Glutamatergic neuron (in vitro differentiated cells): ENCODE results near the gene PDE6A. TPM values are rescaled to one million over a fixed set of nuclear protein-coding genes. Genes with fewer than 3 reads are reported as not detected.

Experiments used
- DNase-seq: peaks from one replicate; pipeline ENCODE4 v3.0.0; 2022
- H3K27ac Mint-ChIP-seq: one replicate; pipeline ENCODE4 v1.8.0; 2020; ENCODE audit warnings: mild to moderate bottlenecking, mixed read lengths, inconsistent platforms; ENCODE audit not compliant: unreplicated experiment
- H3K27me3 Mint-ChIP-seq: one replicate; pipeline ENCODE4 v1.8.0; 2020; ENCODE audit warnings: mild to moderate bottlenecking, moderate library complexity, mixed read lengths, inconsistent platforms; ENCODE audit not compliant: unreplicated experiment
- H3K36me3 Mint-ChIP-seq: one replicate; pipeline ENCODE4 v1.8.0; 2020; ENCODE audit warnings: mild to moderate bottlenecking, mixed read lengths, inconsistent platforms; ENCODE audit not compliant: unreplicated experiment
- H3K4me1 Mint-ChIP-seq: one replicate; pipeline ENCODE4 v1.8.0; 2020; ENCODE audit warnings: mild to moderate bottlenecking, low read depth, mixed read lengths, inconsistent platforms; ENCODE audit not compliant: unreplicated experiment
- H3K4me3 Mint-ChIP-seq: one replicate; pipeline ENCODE4 v1.8.0; 2020; ENCODE audit warnings: mild to moderate bottlenecking, mixed read lengths, inconsistent platforms; ENCODE audit not compliant: unreplicated experiment
- H3K9me3 Mint-ChIP-seq: one replicate; pipeline ENCODE4 v1.8.0; 2020; ENCODE audit warnings: mild to moderate bottlenecking, moderate library complexity, mixed read lengths, inconsistent platforms; ENCODE audit not compliant: unreplicated experiment
- total RNA-seq: library from RNA; stranded (reverse); fragmentation: NEBNext Ultra II Directional; extraction: Animal tissue kit (Norgen Biotek cat#: 25700); gene quantifications from one replicate; pipeline ENCODE4 v1.2.1, GENCODE V29; 2021; ENCODE audit not compliant: unreplicated experiment
- TF ChIP-seq, protein P1 (sequence below): fragments of 200-600 bp; sonication (generic); IDR thresholded peaks from one replicate; pipeline ENCODE4 v1.5.0; 2021; ENCODE audit not compliant: partially characterized antibody, unreplicated experiment

The PDE6A gene
- total RNA-seq, 1 donor from 2014 or later: not detected

- H3K36me3 Mint-ChIP-seq: no peaks in the 10 kb centered on the region
- no peaks in the 10 kb centered on the region for H3K27me3 Mint-ChIP-seq
- no peak overlapping the region for H3K27ac Mint-ChIP-seq
- no peak overlapping the region for H3K4me3 Mint-ChIP-seq
- no peak for DNase-seq
- TF ChIP-seq, protein P1, sequence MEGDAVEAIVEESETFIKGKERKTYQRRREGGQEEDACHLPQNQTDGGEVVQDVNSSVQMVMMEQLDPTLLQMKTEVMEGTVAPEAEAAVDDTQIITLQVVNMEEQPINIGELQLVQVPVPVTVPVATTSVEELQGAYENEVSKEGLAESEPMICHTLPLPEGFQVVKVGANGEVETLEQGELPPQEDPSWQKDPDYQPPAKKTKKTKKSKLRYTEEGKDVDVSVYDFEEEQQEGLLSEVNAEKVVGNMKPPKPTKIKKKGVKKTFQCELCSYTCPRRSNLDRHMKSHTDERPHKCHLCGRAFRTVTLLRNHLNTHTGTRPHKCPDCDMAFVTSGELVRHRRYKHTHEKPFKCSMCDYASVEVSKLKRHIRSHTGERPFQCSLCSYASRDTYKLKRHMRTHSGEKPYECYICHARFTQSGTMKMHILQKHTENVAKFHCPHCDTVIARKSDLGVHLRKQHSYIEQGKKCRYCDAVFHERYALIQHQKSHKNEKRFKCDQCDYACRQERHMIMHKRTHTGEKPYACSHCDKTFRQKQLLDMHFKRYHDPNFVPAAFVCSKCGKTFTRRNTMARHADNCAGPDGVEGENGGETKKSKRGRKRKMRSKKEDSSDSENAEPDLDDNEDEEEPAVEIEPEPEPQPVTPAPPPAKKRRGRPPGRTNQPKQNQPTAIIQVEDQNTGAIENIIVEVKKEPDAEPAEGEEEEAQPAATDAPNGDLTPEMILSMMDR: no peak
- no peaks in the 10 kb centered on the region for H3K9me3 Mint-ChIP-seq
- no peaks in the 10 kb centered on the region for H3K4me1 Mint-ChIP-seq
These were observed 14.4 kb downstream of the PDE6A start for GRCh38 chr5:149930043-149930748.

DNA sequence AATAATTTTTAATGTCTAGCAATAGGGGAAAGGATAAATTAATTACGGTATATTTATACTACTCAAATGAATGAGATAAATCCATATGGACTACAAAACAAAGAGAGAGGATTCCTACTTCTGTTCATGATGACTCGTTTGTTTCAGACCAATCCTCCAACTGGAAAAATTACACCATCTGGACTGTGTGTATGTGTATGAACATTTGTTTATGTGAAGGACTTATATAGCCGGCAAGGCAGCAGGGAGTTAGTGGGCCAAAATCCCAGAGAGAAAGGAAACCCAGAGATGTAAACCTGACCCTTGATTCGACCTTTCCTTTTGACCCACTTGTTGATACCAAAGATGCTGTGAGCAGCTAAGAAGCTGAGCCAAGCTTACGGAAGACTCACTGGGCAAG lies 20.1 kb downstream of the PDE6A start:
- Mint-ChIP-seq H3K27me3 (no peaks in the 10 kb centered on the region), H3K4me3 (no peak overlapping the region), H3K4me1 (no peaks in the 10 kb centered on the region), H3K36me3 (no peaks in the 10 kb centered on the region), H3K9me3 (no peaks in the 10 kb centered on the region), H3K27ac (no peak overlapping the region)
- no peak for DNase-seq
- TF ChIP-seq, protein P1: no peak

GRCh38 chr5:149922950-149923349 lies 21.6 kb downstream of the PDE6A start:
- TF ChIP-seq, protein P1: no peak
- Mint-ChIP-seq H3K4me3 (no peak overlapping the region), H3K27me3 (no peaks in the 10 kb centered on the region), H3K36me3 (no peaks in the 10 kb centered on the region), H3K27ac (no peak overlapping the region), H3K9me3 (no peaks in the 10 kb centered on the region), H3K4me1 (no peaks in the 10 kb centered on the region)
- DNase-seq: no peak

DNA sequence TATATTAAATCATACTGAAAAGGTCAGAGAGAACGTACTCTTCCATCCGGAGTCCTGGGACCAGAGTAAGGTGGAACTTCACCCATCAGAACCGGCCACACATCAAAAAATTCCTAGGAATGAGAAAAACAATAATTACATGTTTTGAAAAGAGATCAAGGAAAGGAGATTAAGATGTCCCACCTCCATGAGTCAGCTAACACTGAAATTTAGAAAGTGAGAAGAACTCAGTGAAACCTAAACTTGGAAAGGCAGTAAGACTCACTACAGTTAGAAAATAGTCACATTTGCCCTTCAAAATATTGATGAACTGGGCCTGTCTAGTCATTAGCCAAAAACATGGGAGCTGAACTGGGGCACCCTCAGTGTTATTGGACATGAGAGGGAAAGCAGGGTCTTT lies 23.0 kb downstream of the PDE6A start:
- Mint-ChIP-seq H3K36me3 (no peaks in the 10 kb centered on the region), H3K9me3 (no peaks in the 10 kb centered on the region), H3K4me3 (no peak overlapping the region), H3K27ac (no peak overlapping the region), H3K4me1 (no peaks in the 10 kb centered on the region), H3K27me3 (no peaks in the 10 kb centered on the region)
- TF ChIP-seq, protein P1: no peak
- no peak for DNase-seq

DNA sequence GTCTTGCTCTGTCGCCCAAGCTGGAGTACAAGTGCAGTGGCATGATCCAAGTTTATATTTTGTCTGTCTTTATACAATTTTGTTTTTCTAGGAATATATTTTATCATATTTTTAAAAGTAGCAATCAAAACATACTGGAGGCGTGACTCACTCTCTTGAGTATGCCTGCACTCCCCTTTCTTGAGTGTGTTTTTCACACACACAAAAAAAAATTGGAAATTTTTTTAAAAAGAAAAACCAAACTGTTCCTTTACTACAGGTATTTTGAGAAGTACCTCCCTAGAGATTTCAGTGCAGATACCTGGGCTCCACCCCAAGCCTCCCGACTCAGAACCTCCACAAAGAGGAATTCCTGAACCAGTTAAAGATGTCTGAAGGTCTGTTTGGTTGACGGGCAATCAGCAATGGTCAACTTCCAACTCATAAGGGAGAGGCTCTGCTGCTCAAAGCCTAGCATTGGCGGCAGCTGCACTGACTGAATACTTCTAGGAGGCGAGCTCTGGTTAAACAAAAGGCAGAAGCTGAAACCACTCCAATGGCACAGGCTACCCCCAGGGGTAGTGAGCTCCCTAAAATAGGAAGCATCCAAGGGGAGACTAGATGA lies 27.4 kb downstream of the PDE6A start:
- no peak overlapping the region for H3K4me3 Mint-ChIP-seq
- peaks cover 2% of the 10 kb centered on the region for H3K9me3 Mint-ChIP-seq
- no peaks in the 10 kb centered on the region for H3K36me3 Mint-ChIP-seq
- DNase-seq: no peak
- no peak overlapping the region for H3K27ac Mint-ChIP-seq
- no peaks in the 10 kb centered on the region for H3K27me3 Mint-ChIP-seq
- TF ChIP-seq, protein P1: no peak
- H3K4me1 Mint-ChIP-seq: no peaks in the 10 kb centered on the region
